ENCODE measurements around the gene PRKG1. TPM values are rescaled to one million over a fixed set of nuclear protein-coding genes. Genes with fewer than 3 reads are reported as not detected.
"Not testable (repeated sequence)": the region's sequence is repeated elsewhere in the genome, so short reads cannot be mapped to it uniquely, and the experiment has no call there.

PRKG1 gene
- total and polyA plus RNA-seq, 2 donors (not counting 1 experiment from before 2014, with no cell fraction given) = 45.8 to 71.8 TPM

DNA sequence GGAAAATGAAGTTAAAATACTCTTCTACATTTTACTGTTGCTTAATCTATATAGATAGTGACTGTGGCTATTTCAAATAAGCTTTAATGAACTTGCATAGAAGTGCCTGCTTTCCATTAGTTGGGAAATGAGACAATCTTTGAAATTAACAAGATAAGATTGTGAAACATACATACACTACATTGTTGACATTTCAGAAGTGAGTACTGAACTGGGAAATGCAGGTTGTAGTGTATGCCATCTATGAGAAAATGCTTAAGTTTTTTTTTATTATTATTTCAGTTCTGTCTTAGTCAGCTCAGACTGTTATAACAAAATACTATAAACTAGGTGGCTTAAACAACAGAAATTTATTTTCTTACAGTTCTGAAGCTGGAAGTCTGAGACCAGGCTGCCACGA, 674.7 kb downstream of the PRKG1 start:
- DNase-seq (ENCODE audit: low read depth in 2 of 2) = no peak
- Histone ChIP-seq H3K27ac (ENCODE audit: insufficient read depth, low read length) (no peak overlapping the region), H3K79me2 (ENCODE audit: control insufficient read depth, insufficient read depth, low read length) (no peaks in the 10 kb centered on the region), H4K20me1 (ENCODE audit: control insufficient read depth, extremely low read depth, insufficient read depth, low read length) (no peaks in the 10 kb centered on the region), H3K27me3 (ENCODE audit: control insufficient read depth, insufficient read depth, low read length) (no peaks in the 10 kb centered on the region), H3K4me1 (ENCODE audit: control insufficient read depth, extremely low read depth, insufficient read depth, low read length) (no peaks in the 10 kb centered on the region), H3K9ac (ENCODE audit: insufficient read depth, low read length) (no peak overlapping the region), H3K36me3 (ENCODE audit: control insufficient read depth, insufficient read depth, low read length) (no peaks in the 10 kb centered on the region), H2AFZ (ENCODE audit: low read length) (no peak overlapping the region), H3K4me3 (replicated peaks in 1 of 4; ENCODE audit: control extremely low read depth in 1 of 4, insufficient read depth in 1 of 4, low read depth in 3 of 4, low read length in 4 of 4) (no peak overlapping the region), H3K4me2 (ENCODE audit: extremely low read depth, insufficient read depth, low read length) (no peak overlapping the region), H3K9me3 (ENCODE audit: control insufficient read depth, insufficient read depth, low read depth, low read length) (no peaks in the 10 kb centered on the region)
- no peak for TF ChIP-seq EZH2 (IDR thresholded peaks at IDR 0.05; ENCODE audit: low read length, missing control alignments)
- TF ChIP-seq, protein P1, sequence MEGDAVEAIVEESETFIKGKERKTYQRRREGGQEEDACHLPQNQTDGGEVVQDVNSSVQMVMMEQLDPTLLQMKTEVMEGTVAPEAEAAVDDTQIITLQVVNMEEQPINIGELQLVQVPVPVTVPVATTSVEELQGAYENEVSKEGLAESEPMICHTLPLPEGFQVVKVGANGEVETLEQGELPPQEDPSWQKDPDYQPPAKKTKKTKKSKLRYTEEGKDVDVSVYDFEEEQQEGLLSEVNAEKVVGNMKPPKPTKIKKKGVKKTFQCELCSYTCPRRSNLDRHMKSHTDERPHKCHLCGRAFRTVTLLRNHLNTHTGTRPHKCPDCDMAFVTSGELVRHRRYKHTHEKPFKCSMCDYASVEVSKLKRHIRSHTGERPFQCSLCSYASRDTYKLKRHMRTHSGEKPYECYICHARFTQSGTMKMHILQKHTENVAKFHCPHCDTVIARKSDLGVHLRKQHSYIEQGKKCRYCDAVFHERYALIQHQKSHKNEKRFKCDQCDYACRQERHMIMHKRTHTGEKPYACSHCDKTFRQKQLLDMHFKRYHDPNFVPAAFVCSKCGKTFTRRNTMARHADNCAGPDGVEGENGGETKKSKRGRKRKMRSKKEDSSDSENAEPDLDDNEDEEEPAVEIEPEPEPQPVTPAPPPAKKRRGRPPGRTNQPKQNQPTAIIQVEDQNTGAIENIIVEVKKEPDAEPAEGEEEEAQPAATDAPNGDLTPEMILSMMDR (conservative IDR thresholded peaks at IDR 0.05 in 1 of 2, IDR thresholded peaks at IDR 0.05 in 1 of 2; ENCODE audit: low read depth in 1 of 2, low read length in 2 of 2) = no peak

GRCh38 chr10:51758366-51758765, 684.1 kb downstream of the PRKG1 start:
- no peak for DNase-seq (ENCODE audit: low read depth in 2 of 2)
- Histone ChIP-seq H3K9me3 (ENCODE audit: control insufficient read depth, insufficient read depth, low read depth, low read length) (no peaks in the 10 kb centered on the region), H2AFZ (ENCODE audit: low read length) (no peak overlapping the region), H3K4me2 (ENCODE audit: extremely low read depth, insufficient read depth, low read length) (no peak overlapping the region), H3K27me3 (ENCODE audit: control insufficient read depth, insufficient read depth, low read length) (no peaks in the 10 kb centered on the region), H3K79me2 (ENCODE audit: control insufficient read depth, insufficient read depth, low read length) (no peaks in the 10 kb centered on the region), H3K36me3 (ENCODE audit: control insufficient read depth, insufficient read depth, low read length) (no peaks in the 10 kb centered on the region), H3K9ac (ENCODE audit: insufficient read depth, low read length) (no peak overlapping the region), H3K4me3 (replicated peaks in 1 of 4; ENCODE audit: control extremely low read depth in 1 of 4, insufficient read depth in 1 of 4, low read depth in 3 of 4, low read length in 4 of 4) (no peak overlapping the region), H3K27ac (ENCODE audit: insufficient read depth, low read length) (no peak overlapping the region), H4K20me1 (ENCODE audit: control insufficient read depth, extremely low read depth, insufficient read depth, low read length) (no peaks in the 10 kb centered on the region), H3K4me1 (ENCODE audit: control insufficient read depth, extremely low read depth, insufficient read depth, low read length) (no peaks in the 10 kb centered on the region)
- TF ChIP-seq, protein P1 (conservative IDR thresholded peaks at IDR 0.05 in 1 of 2, IDR thresholded peaks at IDR 0.05 in 1 of 2; ENCODE audit: low read depth in 1 of 2, low read length in 2 of 2) = no peak
- TF ChIP-seq EZH2 (IDR thresholded peaks at IDR 0.05; ENCODE audit: low read length, missing control alignments) = no peak

DNA sequence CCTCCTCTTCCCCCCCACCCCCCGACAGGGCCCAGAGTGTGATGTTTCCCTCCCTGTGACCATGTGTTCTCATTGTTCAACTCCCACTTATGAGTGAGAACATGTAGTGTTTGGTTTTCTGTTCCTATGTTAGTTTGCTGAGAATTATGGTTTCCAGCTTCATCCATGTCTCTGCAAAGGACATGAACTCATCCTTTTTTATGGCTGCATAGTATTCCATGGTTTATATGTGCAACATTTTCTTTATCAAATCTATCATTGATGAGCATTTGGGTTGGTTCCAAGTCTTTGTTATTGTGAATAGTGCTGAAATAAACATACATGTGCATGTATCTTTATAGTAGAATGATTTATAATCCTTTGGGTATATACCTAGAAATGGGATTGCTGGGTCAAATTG, 684.6 kb downstream of the PRKG1 start:
- not testable (repeated sequence) for H3K9me3 ChIP-seq (ENCODE audit: control insufficient read depth, insufficient read depth, low read depth, low read length); H3K27ac ChIP-seq (ENCODE audit: insufficient read depth, low read length); H4K20me1 ChIP-seq (ENCODE audit: control insufficient read depth, extremely low read depth, insufficient read depth, low read length); H3K4me1 ChIP-seq (ENCODE audit: control insufficient read depth, extremely low read depth, insufficient read depth, low read length); H3K27me3 ChIP-seq (ENCODE audit: control insufficient read depth, insufficient read depth, low read length); H3K4me3 ChIP-seq (replicated peaks in 1 of 4; ENCODE audit: control extremely low read depth in 1 of 4, insufficient read depth in 1 of 4, low read depth in 3 of 4, low read length in 4 of 4); H2AFZ ChIP-seq (ENCODE audit: low read length); H3K36me3 ChIP-seq (ENCODE audit: control insufficient read depth, insufficient read depth, low read length); H3K9ac ChIP-seq (ENCODE audit: insufficient read depth, low read length); H3K4me2 ChIP-seq (ENCODE audit: extremely low read depth, insufficient read depth, low read length); DNase-seq (ENCODE audit: low read depth in 2 of 2); H3K79me2 ChIP-seq (ENCODE audit: control insufficient read depth, insufficient read depth, low read length)
